Tibial nerve (tissue), 4 donors: ENCODE data around the gene BBC3. TPM values are rescaled to one million over a fixed set of nuclear protein-coding genes. Genes with fewer than 3 reads are reported as not detected.
A peak's percentile ranks its signal among the peaks of the same experiment; 100 is the strongest.

Source experiments
- DNase-seq, 2 donors: peaks; one replicate each; pipeline ENCODE4 v3.0.0-alpha.2; 2019; ENCODE audit warnings: low spot score in 2 of 2
- H3K27ac ChIP-seq, 4 donors: fragments of 200-600 bp; sonication (generic) in 3 of 4; one replicate each; pipeline ENCODE4 v1.5.1; 2017 to 2019; ENCODE audit warnings: mild to moderate bottlenecking in 1 of 4
- H3K27me3 ChIP-seq, 2 donors: fragments of 200-600 bp; sonication (generic) in 1 of 2; one replicate each; pipeline versions ENCODE4 v1.5.1 to v1.6.0; 2017 to 2019
- H3K36me3 ChIP-seq, 3 donors: fragments of 200-600 bp; sonication (generic); one replicate each; pipeline ENCODE4 v1.5.1; 2018 to 2019
- H3K4me1 ChIP-seq, 4 donors: fragments of 200-600 bp; sonication (generic) in 3 of 4; one replicate each; pipeline ENCODE4 v1.5.1; 2017 to 2019
- H3K4me3 ChIP-seq, 4 donors: fragments of 200-600 bp; sonication (generic) in 3 of 4; one replicate each; pipeline ENCODE4 v1.5.1; 2017 to 2019; ENCODE audit warnings: mild to moderate bottlenecking in 1 of 4, moderate library complexity in 1 of 4
- H3K9me3 ChIP-seq, 4 donors: fragments of 200-600 bp; sonication (generic) in 3 of 4; one replicate each; pipeline ENCODE4 v1.5.1; 2017 to 2019
- EP300 ChIP-seq, 2 donors: sonication (generic); formaldehyde crosslinking; IDR thresholded peaks; one replicate each; pipeline ENCODE4 v1.6.1; 2017; ENCODE audit warnings: antibody characterized with exemption in 2 of 2, mild to moderate bottlenecking in 1 of 2
- POLR2A ChIP-seq, 2 donors: fragments of 450-650 bp; IDR thresholded peaks; one replicate each; pipeline ENCODE4 v1.6.1; 2017; ENCODE audit warnings: antibody characterized with exemption in 2 of 2, mild to moderate bottlenecking in 2 of 2, moderate library complexity in 2 of 2
- WGBS, 2 donors: methylation state at CpG; one replicate each; pipeline ENCODE4 v1.1.5; 2018; 5-methylcytosine and 5-hydroxymethylcytosine counted together
- total RNA-seq, 4 donors: library from RNA; depleted of rRNA; stranded (reverse); fragments of >200 nt; gene quantifications; one replicate each; pipeline ENCODE4 v1.1.0, GENCODE V29; 2016
- TF ChIP-seq, protein P1 (sequence below), 5 experiments: fragments of 200-600 bp in 3 of 5; fragments of 450-650 bp in 2 of 5; sonication (generic) in 3 of 5; IDR thresholded peaks; one replicate each; pipeline ENCODE4 v1.5.1; 2016 to 2019; ENCODE audit warnings: antibody characterized with exemption in 5 of 5, mild to moderate bottlenecking in 3 of 5, moderate library complexity in 2 of 5

The BBC3 gene
- total RNA-seq, 4 donors from 2014 or later, result 2.8 to 11.0 (median 6.3) TPM

DNA sequence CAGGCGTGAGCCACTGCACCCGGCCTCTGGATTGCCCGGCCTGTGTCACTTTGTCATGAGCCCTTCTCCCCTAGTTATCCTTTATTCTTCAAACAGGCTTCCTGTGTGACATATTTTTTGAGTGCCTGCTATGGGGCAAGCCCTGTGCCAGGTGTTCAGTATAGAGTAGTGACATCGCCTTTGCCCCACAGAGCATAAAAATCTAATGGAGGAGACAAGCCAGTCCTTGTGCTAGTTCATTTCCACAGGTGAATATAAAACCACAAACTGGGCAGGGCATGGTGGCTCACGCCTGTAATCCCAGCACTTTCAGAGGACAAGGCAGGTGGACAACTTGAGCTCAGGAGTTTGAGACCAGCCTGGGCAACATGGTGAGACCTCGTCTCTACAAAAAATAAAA, 43.2 kb downstream of the BBC3 start:
- peaks cover 0 to 46% (median 21%) of the 10 kb centered on the region in 4 donors for H3K4me1 ChIP-seq
- H3K36me3 ChIP-seq, result peaks cover 0 to 9% (median 0%) of the 10 kb centered on the region in 3 donors
- peak overlapping the region in 1 of 4 donors; percentile 28 for H3K27ac ChIP-seq
- H3K4me3 ChIP-seq, result no peak overlapping the region
- 82 to 89% methylated on average over 6 of the region's 6 CpGs for WGBS, 2 donors
- no peak for DNase-seq
- no peak for TF ChIP-seq EP300 (IDR thresholded peaks at IDR 0.05)
- no peaks in the 10 kb centered on the region for H3K27me3 ChIP-seq
- no peaks in the 10 kb centered on the region for H3K9me3 ChIP-seq

DNA sequence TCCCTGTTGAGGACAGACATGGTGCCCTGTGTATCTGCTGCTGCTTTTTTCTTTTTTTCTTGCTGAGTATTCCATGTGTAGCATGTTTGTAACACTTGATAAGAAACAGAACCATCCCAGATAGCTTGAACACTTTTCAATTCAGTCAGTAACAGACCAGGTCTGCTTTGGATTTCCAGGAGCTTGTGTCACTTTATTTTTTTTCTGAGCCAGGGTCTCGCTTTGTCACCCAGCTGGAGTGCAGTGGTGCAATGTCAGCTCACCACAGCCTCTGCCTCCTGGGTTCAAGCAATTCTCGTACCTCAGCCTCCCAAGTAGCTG, 43.7 kb downstream of the BBC3 start:
- Histone ChIP-seq H3K27me3 (no peaks in the 10 kb centered on the region), H3K9me3 (no peaks in the 10 kb centered on the region), H3K36me3 (peaks cover 0 to 13% (median 0%) of the 10 kb centered on the region in 3 donors), H3K27ac (peak overlapping the region in 3 of 4 donors; percentile 41 to 78 (median 63)), H3K4me3 (no peak overlapping the region), H3K4me1 (peaks cover 0 to 46% (median 21%) of the 10 kb centered on the region in 4 donors)
- 66 to 92% methylated on average over 2 of the region's 2 CpGs for WGBS, 2 donors
- TF ChIP-seq EP300 (IDR thresholded peaks at IDR 0.05) (no peak), POLR2A (IDR thresholded peaks at IDR 0.05) (no peak)
- TF ChIP-seq, protein P1, sequence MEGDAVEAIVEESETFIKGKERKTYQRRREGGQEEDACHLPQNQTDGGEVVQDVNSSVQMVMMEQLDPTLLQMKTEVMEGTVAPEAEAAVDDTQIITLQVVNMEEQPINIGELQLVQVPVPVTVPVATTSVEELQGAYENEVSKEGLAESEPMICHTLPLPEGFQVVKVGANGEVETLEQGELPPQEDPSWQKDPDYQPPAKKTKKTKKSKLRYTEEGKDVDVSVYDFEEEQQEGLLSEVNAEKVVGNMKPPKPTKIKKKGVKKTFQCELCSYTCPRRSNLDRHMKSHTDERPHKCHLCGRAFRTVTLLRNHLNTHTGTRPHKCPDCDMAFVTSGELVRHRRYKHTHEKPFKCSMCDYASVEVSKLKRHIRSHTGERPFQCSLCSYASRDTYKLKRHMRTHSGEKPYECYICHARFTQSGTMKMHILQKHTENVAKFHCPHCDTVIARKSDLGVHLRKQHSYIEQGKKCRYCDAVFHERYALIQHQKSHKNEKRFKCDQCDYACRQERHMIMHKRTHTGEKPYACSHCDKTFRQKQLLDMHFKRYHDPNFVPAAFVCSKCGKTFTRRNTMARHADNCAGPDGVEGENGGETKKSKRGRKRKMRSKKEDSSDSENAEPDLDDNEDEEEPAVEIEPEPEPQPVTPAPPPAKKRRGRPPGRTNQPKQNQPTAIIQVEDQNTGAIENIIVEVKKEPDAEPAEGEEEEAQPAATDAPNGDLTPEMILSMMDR (IDR thresholded peaks at IDR 0.05), result no peak
- no peak for DNase-seq

DNA sequence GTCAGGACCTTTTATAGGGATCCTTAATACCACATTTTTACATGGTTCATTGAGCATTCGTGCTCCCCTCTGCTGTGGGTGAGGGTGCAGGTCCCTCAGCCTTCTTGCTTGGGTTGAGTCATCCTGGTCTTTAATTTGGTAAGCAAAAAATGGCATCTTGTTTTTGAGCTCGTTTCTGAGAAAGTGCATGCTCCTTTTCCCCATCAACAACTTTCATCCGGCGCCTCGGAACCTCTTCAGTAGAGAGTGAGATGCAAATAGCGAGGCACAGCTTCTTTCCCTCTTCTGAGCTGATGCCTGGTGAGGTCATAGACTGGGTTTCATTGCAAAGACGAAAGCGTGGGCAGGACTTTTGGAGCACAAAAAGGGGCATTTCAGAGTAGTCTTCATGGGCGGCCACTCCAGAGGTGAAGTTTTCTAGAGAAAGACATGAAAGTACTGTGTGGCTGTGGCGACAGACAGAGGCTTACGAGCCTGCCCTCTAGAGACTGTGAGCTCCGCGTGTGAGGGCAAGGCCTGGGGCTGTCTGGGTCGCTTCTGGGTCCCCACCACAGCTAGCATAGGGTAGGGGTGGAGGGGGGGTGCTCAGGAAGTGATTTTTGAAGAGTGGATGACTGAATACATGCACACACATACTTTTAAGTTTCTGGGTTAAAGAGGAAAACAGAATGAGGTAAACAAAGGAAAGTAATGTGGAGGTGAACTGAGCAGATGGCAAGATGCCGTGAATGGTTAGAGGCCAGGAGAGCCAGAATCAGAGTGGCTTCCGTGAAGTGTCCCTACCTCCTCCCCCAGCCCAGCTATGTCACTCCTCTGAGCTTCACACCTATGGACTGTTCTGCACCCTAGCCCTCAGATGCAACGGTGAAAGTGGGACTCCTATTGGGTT, 44.3 kb downstream of the BBC3 start:
- Histone ChIP-seq H3K36me3 (peaks cover 0 to 16% (median 0%) of the 10 kb centered on the region in 3 donors), H3K27me3 (no peaks in the 10 kb centered on the region), H3K27ac (peak overlapping the region in 3 of 4 donors; percentile 41 to 78 (median 63)), H3K9me3 (no peaks in the 10 kb centered on the region), H3K4me1 (peaks cover 0 to 46% (median 21%) of the 10 kb centered on the region in 4 donors), H3K4me3 (no peak overlapping the region)
- no peak for DNase-seq
- 56 to 58% methylated on average over 17 of the region's 17 CpGs for WGBS, 2 donors
- TF ChIP-seq POLR2A (IDR thresholded peaks at IDR 0.05) (no peak), EP300 (IDR thresholded peaks at IDR 0.05) (no peak)
- TF ChIP-seq, protein P1 (IDR thresholded peaks at IDR 0.05), result no peak

DNA sequence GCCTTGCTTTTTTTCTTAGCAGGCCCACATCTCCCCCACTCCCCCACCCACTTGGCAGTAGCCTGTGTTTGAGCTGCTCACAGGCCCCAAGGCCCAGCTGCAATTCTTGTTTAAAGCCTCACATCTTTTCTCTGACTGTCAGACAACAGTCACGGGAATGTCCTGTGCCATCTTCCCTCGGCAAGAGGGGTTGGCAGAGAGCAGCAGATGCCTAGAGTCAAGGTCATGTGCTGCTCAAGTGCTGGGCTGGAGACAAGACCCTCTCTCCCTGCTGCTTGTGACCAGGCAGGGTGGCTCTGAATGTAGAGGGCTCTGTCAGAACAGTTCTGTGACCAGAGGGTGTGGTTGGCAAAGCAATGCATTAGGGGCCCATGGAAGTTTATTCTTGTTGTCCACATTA, 47.4 kb downstream of the BBC3 start:
- no peak for DNase-seq
- TF ChIP-seq, protein P1 (IDR thresholded peaks at IDR 0.05), result no peak
- TF ChIP-seq POLR2A (IDR thresholded peaks at IDR 0.05) (no peak), EP300 (IDR thresholded peaks at IDR 0.05) (no peak)
- H3K36me3 ChIP-seq, result peaks cover 0 to 24% (median 0%) of the 10 kb centered on the region in 3 donors
- no peaks in the 10 kb centered on the region for H3K27me3 ChIP-seq
- no peak overlapping the region for H3K4me3 ChIP-seq
- H3K4me1 ChIP-seq, result peaks cover 0 to 19% (median 6%) of the 10 kb centered on the region in 4 donors
- H3K9me3 ChIP-seq, result no peaks in the 10 kb centered on the region
- 37 to 64% methylated on average over 2 of the region's 2 CpGs for WGBS, 2 donors
- H3K27ac ChIP-seq, result peak overlapping the region in 2 of 4 donors; percentile 6 to 43

DNA sequence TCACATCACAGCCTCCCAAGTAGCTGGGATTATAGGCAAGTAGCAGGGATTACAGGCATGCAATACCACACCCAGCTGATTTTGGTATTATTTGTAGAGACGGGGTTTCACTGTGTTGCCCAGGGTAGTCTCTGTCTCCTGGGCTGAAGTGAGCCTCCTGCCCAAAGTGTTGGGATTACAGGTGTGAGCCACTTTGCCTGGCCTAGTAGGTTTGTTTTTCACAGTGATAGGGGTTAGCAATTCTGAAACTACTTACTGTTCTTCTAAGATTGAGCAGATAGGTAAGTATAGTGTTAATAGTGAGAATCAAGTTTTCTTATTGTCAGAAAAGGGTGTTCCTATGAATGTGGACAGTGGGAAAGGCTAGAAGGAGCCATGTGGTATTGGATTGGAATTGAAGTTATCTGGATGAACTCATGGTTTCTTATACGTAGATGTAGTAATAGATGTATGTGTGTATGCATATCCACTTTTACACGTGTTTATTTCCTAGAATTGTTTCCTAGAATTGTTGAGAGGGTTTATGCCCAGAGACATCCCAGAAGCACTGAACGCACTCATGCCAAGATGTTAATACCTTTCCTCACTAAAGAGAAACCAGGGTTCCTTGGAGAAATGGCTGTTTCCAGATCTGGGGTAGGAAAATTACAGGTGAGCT, 51.2 kb downstream of the BBC3 start:
- no peak for DNase-seq
- WGBS, 2 donors, result 87% methylated on average over 4 of the region's 4 CpGs

More for the DNA sequence above, 51.2 kb downstream of the BBC3 start:
- TF ChIP-seq EP300 (IDR thresholded peaks at IDR 0.05), result no peak
- no peak for TF ChIP-seq POLR2A (IDR thresholded peaks at IDR 0.05)
- TF ChIP-seq, protein P1 (IDR thresholded peaks at IDR 0.05), result no peak
- Histone ChIP-seq H3K27me3 (no peaks in the 10 kb centered on the region), H3K9me3 (no peaks in the 10 kb centered on the region), H3K27ac (no peak overlapping the region), H3K36me3 (peaks cover 0 to 24% (median 0%) of the 10 kb centered on the region in 3 donors), H3K4me3 (no peak overlapping the region), H3K4me1 (peaks cover 0 to 27% (median 19%) of the 10 kb centered on the region in 4 donors)
